Measurements from ENCODE around the gene C5AR1.

C5AR1 gene

DNA sequence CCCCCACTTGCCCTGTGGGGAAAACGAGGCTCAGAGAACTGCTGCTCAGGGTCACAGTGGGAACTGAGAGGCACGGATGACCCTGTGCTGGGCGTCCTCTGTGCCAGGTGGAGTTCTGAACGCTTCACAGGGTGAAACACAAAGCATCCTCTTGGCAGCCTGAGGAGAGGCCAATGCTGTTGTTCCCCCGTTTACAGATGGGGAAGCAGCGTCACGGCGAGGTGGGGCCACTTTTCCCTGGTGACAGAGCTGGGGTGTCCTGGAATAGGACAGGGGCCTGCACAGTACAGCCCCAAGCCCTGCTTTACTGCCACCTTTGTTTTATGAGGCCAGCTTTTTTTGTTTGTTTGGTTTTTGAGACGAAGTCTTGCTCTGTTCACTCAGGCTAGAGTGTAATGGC, 61.6 kb downstream of the C5AR1 start:
- no peak for DNase-seq
